DOHH2 (cell line): ENCODE data around the gene WWOX.

Experiments
- H3F3A ChIP-seq: fragments of 200-600 bp; sonication (generic), shearing (Covaris generic); 2 replicates; pipeline ENCODE4 v1.6.0; 2016; ENCODE audit warnings: antibody characterized with exemption, mild to moderate bottlenecking; ENCODE audit not compliant: control insufficient read depth, insufficient read depth
- H3K27ac ChIP-seq: fragments of 200-600 bp; sonication (generic); 2 replicates; pipeline ENCODE4 v1.5.1; 2014; ENCODE audit warnings: low read depth, mild to moderate bottlenecking, low read length, moderate library complexity
- H3K27me3 ChIP-seq: fragments of 200-600 bp; sonication (generic); 2 replicates; pipeline ENCODE4 v1.6.1; 2014; ENCODE audit warnings: mild to moderate bottlenecking, low read length, mixed read lengths; ENCODE audit not compliant: control insufficient read depth
- H3K36me3 ChIP-seq: fragments of 200-600 bp; sonication (generic); 2 replicates; pipeline ENCODE4 v1.6.1; 2014; ENCODE audit warnings: mild to moderate bottlenecking, low read length, moderate library complexity, mixed read lengths; ENCODE audit not compliant: control insufficient read depth
- H3K4me1 ChIP-seq: fragments of 200-600 bp; sonication (generic); 2 replicates; pipeline ENCODE4 v1.6.1; 2014; ENCODE audit warnings: mild to moderate bottlenecking, low read length, mixed read lengths; ENCODE audit not compliant: control insufficient read depth
- H3K4me2 ChIP-seq: fragments of 200-600 bp; sonication (generic); 2 replicates; pipeline ENCODE4 v1.6.0; 2014; ENCODE audit warnings: mild to moderate bottlenecking, low read length, moderate library complexity
- H3K4me3 ChIP-seq: fragments of 200-600 bp; sonication (generic); 2 replicates; pipeline ENCODE4 v1.5.1; 2014; ENCODE audit warnings: mild to moderate bottlenecking, low read length, mixed read lengths
- H3K79me2 ChIP-seq: fragments of 200-600 bp; sonication (generic); 2 replicates; pipeline ENCODE4 v1.6.1; 2014; ENCODE audit warnings: mild to moderate bottlenecking, low read length, mixed read lengths; ENCODE audit not compliant: control insufficient read depth
- H3K9me2 ChIP-seq: fragments of 200-600 bp; sonication (generic); replicated peaks from 2 replicates; pipeline ENCODE4 v1.6.1; 2014; ENCODE audit warnings: mild to moderate bottlenecking, low read length, mixed read lengths; ENCODE audit not compliant: control insufficient read depth
- H3K9me3 ChIP-seq: fragments of 200-600 bp; sonication (generic); 2 replicates; pipeline ENCODE4 v1.6.1; 2014; ENCODE audit warnings: antibody characterized with exemption, low read length, mixed read lengths; ENCODE audit not compliant: control insufficient read depth, insufficient read depth
- H4K20me1 ChIP-seq: fragments of 200-600 bp; sonication (generic); 2 replicates; pipeline ENCODE4 v1.6.0; 2014; ENCODE audit warnings: low read depth, mild to moderate bottlenecking, antibody characterized with exemption, low read length, moderate library complexity; ENCODE audit not compliant: control insufficient read depth, insufficient read depth
- EZH2phosphoT487 ChIP-seq: fragments of 200-600 bp; sonication (generic); IDR thresholded peaks from 2 replicates; pipeline ENCODE4 v1.6.1; 2017; ENCODE audit warnings: borderline replicate concordance, mild to moderate bottlenecking, antibody characterized with exemption, low read length, moderate library complexity, mixed read lengths
- TF ChIP-seq, protein P1 (sequence below): fragments of 200-600 bp; sonication (generic); IDR thresholded peaks from one replicate; pipeline ENCODE4 v1.5.1; 2014; ENCODE audit warnings: antibody characterized with exemption, mild to moderate bottlenecking, low read depth, low read length; ENCODE audit not compliant: poor library complexity, severe bottlenecking

The WWOX gene

DNA sequence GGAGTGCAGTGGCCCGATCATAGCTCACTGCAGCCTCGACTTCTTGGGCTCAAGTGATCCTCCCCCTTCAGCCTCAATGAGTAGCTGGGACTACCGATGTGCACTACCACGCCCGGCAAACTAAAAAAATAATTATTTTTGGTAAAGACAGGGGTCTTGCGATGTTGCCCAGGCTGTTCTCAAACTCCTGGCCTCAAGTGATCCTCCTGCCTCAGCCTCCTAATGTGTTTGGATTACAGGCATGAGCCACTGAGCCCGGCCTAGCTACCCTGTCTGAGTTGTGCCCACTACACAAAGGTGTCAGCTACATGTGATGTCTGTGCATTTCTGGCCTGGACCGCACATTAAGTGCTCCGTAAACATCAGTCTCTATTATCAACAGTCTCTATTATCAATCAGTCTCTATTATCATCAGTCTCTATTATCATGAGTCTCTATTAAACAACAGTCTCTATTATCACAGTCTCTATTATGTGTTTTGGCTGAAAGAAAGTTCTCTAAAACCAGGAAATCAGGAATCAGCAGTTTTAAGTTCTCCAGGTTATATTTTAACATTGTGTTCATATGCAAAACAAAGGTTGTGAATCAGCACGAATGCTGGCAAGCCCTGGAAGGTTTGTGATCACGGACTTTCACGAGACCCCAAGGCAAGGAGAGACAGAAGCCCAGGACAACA lies 721 bp upstream of the WWOX start:
- no peaks in the 10 kb centered on the region for H3K9me2 ChIP-seq
- no peaks in the 10 kb centered on the region for H3K9me3 ChIP-seq
- H3K4me2 ChIP-seq = peak overlapping the region; percentile 91
- H3K4me3 ChIP-seq = peak overlapping the region; percentile 95
- H3K36me3 ChIP-seq = peaks cover 10% of the 10 kb centered on the region
- peak overlapping the region; percentile 64 for H3K27ac ChIP-seq
- peaks cover 2% of the 10 kb centered on the region; the same call in 1 of the 2 replicates for H3F3A ChIP-seq
- peaks cover 3% of the 10 kb centered on the region; the same call in 1 of the 2 replicates for H4K20me1 ChIP-seq
- TF ChIP-seq EZH2phosphoT487 = no peak
- TF ChIP-seq, protein P1, sequence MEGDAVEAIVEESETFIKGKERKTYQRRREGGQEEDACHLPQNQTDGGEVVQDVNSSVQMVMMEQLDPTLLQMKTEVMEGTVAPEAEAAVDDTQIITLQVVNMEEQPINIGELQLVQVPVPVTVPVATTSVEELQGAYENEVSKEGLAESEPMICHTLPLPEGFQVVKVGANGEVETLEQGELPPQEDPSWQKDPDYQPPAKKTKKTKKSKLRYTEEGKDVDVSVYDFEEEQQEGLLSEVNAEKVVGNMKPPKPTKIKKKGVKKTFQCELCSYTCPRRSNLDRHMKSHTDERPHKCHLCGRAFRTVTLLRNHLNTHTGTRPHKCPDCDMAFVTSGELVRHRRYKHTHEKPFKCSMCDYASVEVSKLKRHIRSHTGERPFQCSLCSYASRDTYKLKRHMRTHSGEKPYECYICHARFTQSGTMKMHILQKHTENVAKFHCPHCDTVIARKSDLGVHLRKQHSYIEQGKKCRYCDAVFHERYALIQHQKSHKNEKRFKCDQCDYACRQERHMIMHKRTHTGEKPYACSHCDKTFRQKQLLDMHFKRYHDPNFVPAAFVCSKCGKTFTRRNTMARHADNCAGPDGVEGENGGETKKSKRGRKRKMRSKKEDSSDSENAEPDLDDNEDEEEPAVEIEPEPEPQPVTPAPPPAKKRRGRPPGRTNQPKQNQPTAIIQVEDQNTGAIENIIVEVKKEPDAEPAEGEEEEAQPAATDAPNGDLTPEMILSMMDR = no peak
- peaks cover 38% of the 10 kb centered on the region for H3K79me2 ChIP-seq
- peaks cover 7% of the 10 kb centered on the region; the same call in 1 of the 2 replicates for H3K27me3 ChIP-seq
- peaks cover 21% of the 10 kb centered on the region for H3K4me1 ChIP-seq

DNA sequence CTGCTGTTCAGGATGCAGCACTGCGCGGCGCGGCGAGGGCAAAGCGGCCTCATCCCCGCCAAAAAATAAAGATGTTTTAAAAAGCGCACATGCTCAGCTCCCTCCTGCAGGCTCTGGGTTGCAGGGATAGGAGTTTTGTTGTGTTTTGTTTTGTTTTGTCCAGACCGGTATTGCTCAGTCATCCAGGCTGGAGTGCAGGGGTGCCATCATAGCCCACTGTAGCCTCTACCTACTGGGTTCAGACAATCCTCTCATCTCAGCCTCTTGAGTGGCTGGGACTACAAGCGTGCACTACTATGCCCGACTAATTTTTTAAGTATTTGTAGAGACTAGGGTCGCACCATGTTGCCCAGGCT lies 636 bp downstream of the WWOX start:
- no peaks in the 10 kb centered on the region for H3K9me2 ChIP-seq
- peak overlapping the region; percentile 91 for H3K4me2 ChIP-seq
- H3K27me3 ChIP-seq = no peaks in the 10 kb centered on the region
- no peaks in the 10 kb centered on the region for H3K9me3 ChIP-seq
- peaks cover 10% of the 10 kb centered on the region for H3K36me3 ChIP-seq
- H3F3A ChIP-seq = peaks cover 2% of the 10 kb centered on the region; the same call in 1 of the 2 replicates
- peak overlapping the region; percentile 95 for H3K4me3 ChIP-seq
- H3K27ac ChIP-seq = peak overlapping the region; percentile 64
- TF ChIP-seq EZH2phosphoT487 = no peak
- TF ChIP-seq, protein P1 = no peak
- peaks cover 21% of the 10 kb centered on the region for H3K4me1 ChIP-seq
- H3K79me2 ChIP-seq = peaks cover 49% of the 10 kb centered on the region
- H4K20me1 ChIP-seq = peaks cover 3% of the 10 kb centered on the region; the same call in 1 of the 2 replicates

DNA sequence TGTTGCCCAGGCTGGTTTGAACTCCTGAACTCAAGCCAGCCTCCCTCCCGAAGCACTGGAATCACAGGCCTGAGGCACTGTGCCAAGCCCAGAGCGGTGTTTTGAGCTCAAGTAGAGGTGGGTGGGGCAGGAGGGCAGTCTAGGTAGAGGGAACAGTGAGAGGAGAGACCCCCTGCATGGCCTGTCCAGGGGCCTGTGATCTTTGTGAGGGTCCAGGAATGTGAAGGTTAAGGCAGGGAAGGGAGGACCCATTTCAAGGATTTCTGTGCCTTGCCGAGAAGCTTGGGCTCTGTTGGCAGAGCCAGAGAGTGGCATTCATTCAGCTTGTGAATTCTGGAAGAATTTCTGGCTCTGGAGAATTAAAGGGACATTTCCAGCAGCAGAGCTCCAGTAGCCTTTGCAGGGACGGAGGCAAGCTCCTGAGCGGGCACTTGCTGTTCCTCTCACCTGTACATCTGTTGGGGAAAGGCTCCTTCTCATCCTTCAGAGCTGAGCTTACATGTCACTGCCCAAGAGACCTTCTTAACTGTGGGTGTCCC lies 2.7 kb downstream of the WWOX start:
- Histone ChIP-seq H3K27ac (no peak overlapping the region), H3F3A (peaks cover 2% of the 10 kb centered on the region; the same call in 1 of the 2 replicates), H3K9me2 (no peaks in the 10 kb centered on the region), H3K27me3 (no peaks in the 10 kb centered on the region), H3K4me3 (no peak overlapping the region), H4K20me1 (peaks cover 3% of the 10 kb centered on the region; the same call in 1 of the 2 replicates), H3K79me2 (peaks cover 68% of the 10 kb centered on the region), H3K9me3 (no peaks in the 10 kb centered on the region), H3K4me2 (peak overlapping the region; percentile 26; the same call in 1 of the 2 replicates), H3K4me1 (peaks cover 21% of the 10 kb centered on the region), H3K36me3 (peaks cover 10% of the 10 kb centered on the region)
- TF ChIP-seq, protein P1 = no peak
- TF ChIP-seq EZH2phosphoT487 = no peak
